ENCODE results near the gene UNC45A.
A peak's percentile ranks its signal among the peaks of the same experiment; 100 is the strongest.

The UNC45A gene

DNA sequence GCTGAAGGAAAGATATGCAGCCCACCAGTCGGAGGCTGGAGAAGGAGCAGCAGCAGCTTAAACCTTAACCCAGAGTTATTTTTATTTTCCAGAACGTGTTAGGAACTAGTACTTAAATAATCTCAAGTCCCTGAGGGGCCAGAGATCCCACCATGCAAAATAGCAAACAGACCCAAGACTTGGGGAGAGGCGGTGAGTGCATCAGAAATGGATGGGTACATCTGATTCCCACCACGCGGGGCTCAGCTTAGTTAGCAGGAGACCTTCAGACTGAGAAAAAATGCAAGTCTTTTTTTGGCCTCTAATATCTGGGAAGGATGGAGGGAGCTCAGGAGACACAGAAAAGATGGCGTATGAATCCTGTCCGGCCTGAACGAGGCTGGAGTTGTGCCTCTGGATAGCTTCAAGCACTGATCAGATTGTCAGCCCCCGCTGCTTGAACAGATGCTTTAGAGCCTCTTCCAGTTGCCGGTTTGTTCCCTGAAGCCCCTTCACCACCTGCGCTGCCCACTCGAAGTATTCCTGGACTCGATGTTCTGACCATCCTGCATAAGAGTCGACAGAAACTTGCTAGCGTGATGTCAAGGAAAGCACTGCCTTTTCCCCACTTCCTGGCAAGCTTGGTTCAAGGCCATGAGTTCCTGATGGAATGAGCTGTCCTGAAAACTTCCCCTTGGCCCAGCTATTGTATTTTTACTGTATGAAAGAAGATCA is 4.1 kb upstream of the UNC45A start:
- DNase-seq (ENCODE audit: low read depth, low spot score), result no peak
- TF ChIP-seq FOXP2 (optimal IDR thresholded peaks at IDR 0.05; ENCODE audit: control extremely low read depth, extremely low read length, insufficient read depth) (no peak), EZH2 (IDR thresholded peaks at IDR 0.05) (no peak), POLR2AphosphoS5 (IDR thresholded peaks at IDR 0.05; ENCODE audit: borderline replicate concordance, low read depth, low read length) (no peak)
- Histone ChIP-seq H3K4me3 (peak overlapping the region; percentile 99), H3K9ac (ENCODE audit: insufficient read length) (peak overlapping the region; percentile 92), H3K9me3 (ENCODE audit: low read depth, low read length) (no peaks in the 10 kb centered on the region), H3K36me3 (ENCODE audit: insufficient read depth, low read length) (no peaks in the 10 kb centered on the region), H3K27ac (peak overlapping the region; percentile 89)

DNA sequence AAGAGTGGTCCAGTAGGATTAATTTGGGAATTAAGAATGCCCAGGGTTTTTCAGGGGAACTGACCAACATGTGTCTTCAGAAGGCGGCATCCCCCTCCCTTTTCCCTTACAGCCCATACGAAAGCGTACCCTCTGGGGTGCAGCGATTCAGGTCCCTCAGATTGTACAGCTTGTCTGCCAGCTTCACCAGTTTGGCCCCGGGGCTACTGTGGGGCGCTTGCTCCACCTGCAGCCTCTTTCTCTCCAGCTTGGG is 3.6 kb upstream of the UNC45A start:
- Histone ChIP-seq H3K9ac (ENCODE audit: insufficient read length) (peak overlapping the region; percentile 92), H3K9me3 (ENCODE audit: low read depth, low read length) (no peaks in the 10 kb centered on the region), H3K4me3 (peak overlapping the region; percentile 99), H3K36me3 (ENCODE audit: insufficient read depth, low read length) (no peaks in the 10 kb centered on the region; the same call in 1 of the 2 replicates), H3K27ac (no peak overlapping the region; the same call in 1 of the 2 replicates)
- TF ChIP-seq EZH2 (IDR thresholded peaks at IDR 0.05) (no peak), FOXP2 (optimal IDR thresholded peaks at IDR 0.05; ENCODE audit: control extremely low read depth, extremely low read length, insufficient read depth) (no peak), POLR2AphosphoS5 (IDR thresholded peaks at IDR 0.05; ENCODE audit: borderline replicate concordance, low read depth, low read length) (no peak)
- no peak for DNase-seq (ENCODE audit: low read depth, low spot score)

GRCh38 chr15:90931828-90932659 is 3.0 kb upstream of the UNC45A start, which contains the start of gene HDDC3:
Gene HDDC3 (minus strand): TSS chr15:90932549. CDS start chr15:90932540, 9 bp downstream.
- H3K36me3 ChIP-seq (ENCODE audit: insufficient read depth, low read length), result no peaks in the 10 kb centered on the region; the same call in 1 of the 2 replicates
- DNase-seq (ENCODE audit: low read depth, low spot score), result no peak
- no peak within 1 kb of the TSS; the same call in 1 of the 2 replicates for H3K27ac ChIP-seq
- H3K9me3 ChIP-seq (ENCODE audit: low read depth, low read length), result no peaks in the 10 kb centered on the region
- peak within 1 kb of the TSS; percentile 99 for H3K4me3 ChIP-seq
- H3K9ac ChIP-seq (ENCODE audit: insufficient read length), result peak within 1 kb of the TSS; percentile 92
- TF ChIP-seq POLR2AphosphoS5 (IDR thresholded peaks at IDR 0.05; ENCODE audit: borderline replicate concordance, low read depth, low read length) (peak; percentile 76), FOXP2 (optimal IDR thresholded peaks at IDR 0.05; ENCODE audit: control extremely low read depth, extremely low read length, insufficient read depth) (no peak)

GRCh38 chr15:90932660-90932991 is 2.5 kb upstream of the UNC45A start:
- Histone ChIP-seq H3K4me3 (peak overlapping the region; percentile 99), H3K9ac (ENCODE audit: insufficient read length) (peak overlapping the region; percentile 92), H3K9me3 (ENCODE audit: low read depth, low read length) (no peaks in the 10 kb centered on the region), H3K36me3 (ENCODE audit: insufficient read depth, low read length) (no peaks in the 10 kb centered on the region; the same call in 1 of the 2 replicates), H3K27ac (no peak overlapping the region)
- no peak for DNase-seq (ENCODE audit: low read depth, low spot score)
- TF ChIP-seq FOXP2 (optimal IDR thresholded peaks at IDR 0.05; ENCODE audit: control extremely low read depth, extremely low read length, insufficient read depth), result no peak
- no peak for TF ChIP-seq POLR2AphosphoS5 (IDR thresholded peaks at IDR 0.05; ENCODE audit: borderline replicate concordance, low read depth, low read length)
- no peak for TF ChIP-seq EZH2 (IDR thresholded peaks at IDR 0.05)

GRCh38 chr15:90933301-90933700 is 1.8 kb upstream of the UNC45A start:
- Histone ChIP-seq H3K4me3 (no peak overlapping the region), H3K9ac (ENCODE audit: insufficient read length) (no peak overlapping the region), H3K9me3 (ENCODE audit: low read depth, low read length) (no peaks in the 10 kb centered on the region), H3K36me3 (ENCODE audit: insufficient read depth, low read length) (no peaks in the 10 kb centered on the region; the same call in 1 of the 2 replicates), H3K27ac (no peak overlapping the region)
- TF ChIP-seq FOXP2 (optimal IDR thresholded peaks at IDR 0.05; ENCODE audit: control extremely low read depth, extremely low read length, insufficient read depth), result no peak
- DNase-seq (ENCODE audit: low read depth, low spot score), result no peak

GRCh38 chr15:90934256-90934948 is 683 bp upstream of the UNC45A start:
- peaks cover 4% of the 10 kb centered on the region; the same call in 1 of the 2 replicates for H3K36me3 ChIP-seq (ENCODE audit: insufficient read depth, low read length)
- TF ChIP-seq FOXP2 (optimal IDR thresholded peaks at IDR 0.05; ENCODE audit: control extremely low read depth, extremely low read length, insufficient read depth) (no peak), EZH2 (IDR thresholded peaks at IDR 0.05) (no peak), POLR2AphosphoS5 (IDR thresholded peaks at IDR 0.05; ENCODE audit: borderline replicate concordance, low read depth, low read length) (no peak)
- peak overlapping the region; percentile 7 for H3K9ac ChIP-seq (ENCODE audit: insufficient read length)
- no peak overlapping the region for H3K27ac ChIP-seq
- no peak for DNase-seq (ENCODE audit: low read depth, low spot score)
- H3K4me3 ChIP-seq, result peak overlapping the region; percentile 92
- no peaks in the 10 kb centered on the region for H3K9me3 ChIP-seq (ENCODE audit: low read depth, low read length)

DNA sequence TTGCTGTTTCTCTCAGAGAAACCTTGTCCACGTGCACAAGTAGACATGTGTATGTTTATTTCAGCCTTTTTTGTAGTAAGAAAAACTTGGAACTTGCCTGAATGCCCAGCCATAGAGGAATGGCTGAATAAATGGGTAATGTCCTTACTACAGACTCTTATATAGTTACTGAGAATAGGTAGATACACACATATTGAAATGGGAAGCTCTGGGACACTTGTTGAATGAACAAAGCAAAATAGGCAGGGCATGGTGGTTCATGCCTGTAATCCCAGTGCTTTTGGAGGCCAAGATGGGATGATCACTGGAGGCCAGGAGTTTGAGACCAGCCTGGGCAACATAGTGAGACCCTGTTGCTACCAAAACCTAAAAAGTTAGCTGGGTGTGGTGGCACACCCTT is 1.7 kb downstream of the UNC45A start:
- H3K4me3 ChIP-seq, result no peak overlapping the region
- no peak for DNase-seq (ENCODE audit: low read depth, low spot score)
- H3K9me3 ChIP-seq (ENCODE audit: low read depth, low read length), result no peaks in the 10 kb centered on the region
- H3K9ac ChIP-seq (ENCODE audit: insufficient read length), result no peak overlapping the region
- H3K27ac ChIP-seq, result no peak overlapping the region
- TF ChIP-seq POLR2AphosphoS5 (IDR thresholded peaks at IDR 0.05; ENCODE audit: borderline replicate concordance, low read depth, low read length), result no peak
- no peak for TF ChIP-seq FOXP2 (optimal IDR thresholded peaks at IDR 0.05; ENCODE audit: control extremely low read depth, extremely low read length, insufficient read depth)
- TF ChIP-seq EZH2 (IDR thresholded peaks at IDR 0.05), result no peak
- peaks cover 24% of the 10 kb centered on the region; the same call in 1 of the 2 replicates for H3K36me3 ChIP-seq (ENCODE audit: insufficient read depth, low read length)

GRCh38 chr15:90938261-90938660 is 3.2 kb downstream of the UNC45A start:
- TF ChIP-seq POLR2AphosphoS5 (IDR thresholded peaks at IDR 0.05; ENCODE audit: borderline replicate concordance, low read depth, low read length), result no peak
- TF ChIP-seq FOXP2 (optimal IDR thresholded peaks at IDR 0.05; ENCODE audit: control extremely low read depth, extremely low read length, insufficient read depth), result no peak
- no peak for TF ChIP-seq EZH2 (IDR thresholded peaks at IDR 0.05)
- Histone ChIP-seq H3K27ac (no peak overlapping the region), H3K36me3 (ENCODE audit: insufficient read depth, low read length) (peaks cover 38% of the 10 kb centered on the region; the same call in 1 of the 2 replicates), H3K4me3 (no peak overlapping the region), H3K9me3 (ENCODE audit: low read depth, low read length) (no peaks in the 10 kb centered on the region), H3K9ac (ENCODE audit: insufficient read length) (no peak overlapping the region)
- DNase-seq (ENCODE audit: low read depth, low spot score), result no peak

All from SK-N-MC (cell line).